GM19238 (cell line): ENCODE measurements around the gene IL23R.

Experiments used
- DNase-seq: peaks from one replicate; pipeline ENCODE4 v3.0.0; 2011; ENCODE audit warnings: low spot score; ENCODE audit not compliant: insufficient read length

The IL23R gene

GRCh38 chr1:67149179-67149770 is 17.0 kb upstream of the IL23R start:
- peak; percentile 32 for DNase-seq

GRCh38 chr1:67150931-67151330 is 15.3 kb upstream of the IL23R start:
- DNase-seq, result no peak

DNA sequence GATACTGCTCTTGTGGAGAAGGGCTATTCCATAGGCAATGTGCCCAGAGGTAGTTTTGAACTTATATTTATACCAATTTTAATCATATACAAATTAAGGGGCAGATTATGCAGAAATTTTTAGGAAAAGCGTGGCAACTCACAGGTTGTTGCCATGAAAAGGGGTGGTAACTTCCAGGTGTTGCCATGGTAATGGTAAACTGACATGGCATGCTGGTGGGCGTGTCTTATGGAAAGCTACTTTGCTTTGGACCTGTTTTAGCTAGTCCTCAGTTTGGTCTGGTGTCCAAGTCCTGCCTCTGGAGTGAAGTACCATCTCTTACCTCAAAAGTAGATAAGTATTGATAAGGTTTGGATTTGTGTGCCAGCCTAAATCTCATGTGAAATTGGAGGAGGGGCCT is 7.9 kb upstream of the IL23R start:
- no peak for DNase-seq

GRCh38 chr1:67159233-67159632 is 7.0 kb upstream of the IL23R start:
- DNase-seq, result no peak

DNA sequence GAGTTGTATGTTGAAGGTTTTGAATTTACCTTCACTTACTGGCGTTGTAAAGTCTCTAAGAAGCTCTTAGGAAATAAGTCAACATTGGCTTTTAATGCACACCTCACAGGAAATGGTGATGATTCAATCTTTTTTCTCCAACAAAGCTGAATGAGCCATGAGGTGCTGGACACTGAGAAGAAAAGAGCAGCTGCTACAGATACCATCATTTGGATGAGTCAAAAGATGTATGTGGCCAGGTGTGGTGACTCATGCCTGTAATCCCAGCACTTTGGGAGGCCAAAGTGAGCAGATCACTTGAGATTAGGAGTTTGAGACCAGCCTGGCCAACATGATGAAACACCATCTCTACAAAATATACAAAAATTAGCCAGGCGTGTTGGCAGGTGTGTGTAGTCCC is 3.3 kb upstream of the IL23R start:
- no peak for DNase-seq

- no peak for DNase-seq
These were observed 699 bp upstream of the IL23R start for GRCh38 chr1:67165468-67166041.

- DNase-seq, result no peak
These were observed 3.2 kb downstream of the IL23R start for GRCh38 chr1:67169496-67169895.

- DNase-seq, result no peak
These were observed 3.7 kb downstream of the IL23R start for GRCh38 chr1:67169932-67170331.

- no peak for DNase-seq
These were observed 4.7 kb downstream of the IL23R start for GRCh38 chr1:67170751-67171573.

DNA sequence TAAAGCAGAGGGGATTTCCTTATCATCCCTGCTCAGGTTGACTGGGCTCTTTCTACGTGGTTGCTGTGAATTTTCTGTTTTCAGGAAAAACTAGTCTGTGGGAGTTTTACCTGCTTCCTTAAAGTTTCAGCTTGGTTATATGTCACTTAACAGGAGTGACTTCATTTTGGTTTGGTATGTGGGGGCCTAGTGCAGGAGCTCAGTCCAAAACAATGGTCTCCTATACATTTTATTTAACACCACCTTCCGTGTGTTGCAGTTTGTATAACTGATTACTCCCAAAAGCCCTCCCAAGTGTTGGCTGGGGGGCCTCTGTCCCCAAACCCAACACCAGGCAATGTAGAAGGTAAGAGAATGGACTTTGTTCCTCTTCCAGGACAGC is 5.3 kb downstream of the IL23R start:
- no peak for DNase-seq

GRCh38 chr1:67171978-67172377 is 5.7 kb downstream of the IL23R start:
- DNase-seq, result no peak

- DNase-seq, result no peak
These were observed 7.7 kb downstream of the IL23R start for GRCh38 chr1:67173988-67174387.

DNA sequence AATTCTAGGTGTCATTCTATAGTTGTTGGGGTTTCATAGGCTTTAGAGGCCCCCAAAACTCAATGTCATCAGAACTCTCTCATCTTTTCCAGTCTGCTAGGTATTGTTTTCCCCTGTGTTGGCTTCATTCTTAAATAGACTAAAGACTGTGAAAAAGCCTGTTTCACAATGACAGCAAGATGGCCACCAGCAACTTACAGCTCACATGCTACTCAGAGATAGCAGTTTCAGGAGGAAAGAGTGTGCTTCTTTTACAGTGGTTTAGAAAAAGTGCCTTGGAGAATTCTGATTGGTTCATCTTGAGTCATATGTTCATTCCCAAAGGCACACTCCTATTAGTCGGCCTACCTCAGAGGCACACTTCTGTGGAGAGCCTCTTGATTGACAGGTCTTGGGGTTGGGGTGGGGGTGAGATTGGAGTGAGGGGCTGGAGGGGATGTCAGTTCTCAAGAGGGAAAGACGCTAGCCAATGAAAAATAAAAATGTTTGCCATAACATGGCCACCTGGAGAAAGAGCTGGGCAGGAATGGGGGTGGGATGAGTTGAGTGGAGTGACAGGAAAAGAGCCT is 8.5 kb downstream of the IL23R start:
- DNase-seq, result no peak

DNA sequence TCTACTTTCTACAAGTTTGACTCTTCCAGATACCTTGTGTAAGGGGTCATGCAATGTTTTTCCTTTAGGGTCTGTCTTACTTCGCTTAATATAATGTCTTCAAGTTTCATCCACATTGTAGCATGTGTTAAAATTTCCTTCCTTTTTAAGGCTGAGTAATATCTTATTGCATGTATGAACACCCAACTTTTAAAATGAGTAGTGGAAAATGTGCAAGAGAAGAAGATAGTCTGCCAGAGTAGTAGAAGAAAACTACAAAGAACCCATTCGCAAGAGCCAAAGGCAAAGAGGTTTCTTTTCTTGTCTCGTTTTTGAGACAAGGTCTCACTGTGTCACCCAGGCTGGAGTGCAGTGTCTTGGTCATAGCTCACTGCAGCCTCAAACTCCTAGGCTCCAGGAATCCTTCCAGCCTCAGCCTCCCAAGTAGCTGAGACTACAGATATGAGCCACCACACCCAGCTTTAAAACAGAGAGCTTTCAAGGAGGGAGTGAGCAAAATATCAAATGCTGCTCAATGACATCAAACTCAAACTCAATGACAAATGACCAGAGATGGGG is 9.4 kb downstream of the IL23R start:
- DNase-seq, result no peak

- DNase-seq, result no peak
These were observed 18.7 kb downstream of the IL23R start for GRCh38 chr1:67184838-67185421.

DNA sequence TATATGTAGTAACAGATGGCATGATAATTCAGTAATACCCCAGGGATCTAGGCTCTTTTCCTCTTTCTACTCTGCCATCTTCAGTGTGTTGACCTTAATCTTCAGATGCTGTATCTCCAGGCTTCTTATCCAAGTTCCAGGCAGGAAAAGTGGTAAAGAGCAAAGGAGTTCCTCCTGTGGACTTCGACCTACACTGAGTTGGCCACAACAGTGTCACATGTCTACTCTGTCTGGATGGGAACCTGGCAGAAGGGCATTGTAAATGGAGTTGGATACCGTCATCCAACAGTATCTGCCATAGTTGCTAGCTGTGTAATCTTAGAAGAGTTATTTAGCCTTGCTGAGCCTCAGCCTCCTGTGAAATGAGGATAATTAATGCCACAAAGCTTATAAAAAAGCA is 21.9 kb downstream of the IL23R start:
- no peak for DNase-seq

DNA sequence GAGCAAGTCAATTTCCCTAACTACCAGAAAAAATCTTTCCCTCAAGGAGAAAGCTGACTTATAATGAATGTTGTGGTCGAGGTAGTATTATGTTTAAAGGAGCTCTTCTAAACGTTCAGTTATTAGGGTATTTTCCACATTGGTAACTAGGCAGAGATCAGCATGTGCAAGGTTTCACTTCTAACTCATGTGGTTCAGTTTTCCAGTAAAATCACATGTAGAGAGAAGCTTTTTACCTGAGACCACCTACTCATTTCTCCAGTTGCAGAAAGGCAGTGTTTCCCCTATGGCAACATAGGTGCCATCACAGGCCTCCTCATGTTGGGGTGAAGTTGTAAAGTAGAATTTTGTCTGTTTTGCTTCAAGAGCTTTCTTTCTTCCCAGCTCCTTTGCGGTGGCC is 23.7 kb downstream of the IL23R start:
- DNase-seq, result no peak

GRCh38 chr1:67190410-67190809 is 24.2 kb downstream of the IL23R start:
- no peak for DNase-seq

DNA sequence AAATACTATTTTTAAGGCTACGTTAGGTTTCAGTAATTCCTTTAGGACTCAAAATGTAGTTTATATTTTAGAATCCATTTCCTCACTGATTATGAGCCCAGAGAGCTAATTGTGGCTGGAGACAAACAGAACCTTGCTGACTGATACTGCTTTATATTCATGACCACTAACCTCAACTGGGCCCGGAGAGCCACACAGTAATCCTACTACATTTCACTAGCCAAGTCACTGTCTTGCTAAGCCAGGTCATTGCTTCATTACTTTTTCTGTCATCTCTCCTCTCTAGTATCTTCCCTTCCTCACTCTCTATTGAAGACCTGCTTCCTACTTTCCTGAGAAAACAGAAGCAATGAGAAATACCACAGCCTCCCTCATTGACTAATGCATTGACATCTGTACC is 24.7 kb downstream of the IL23R start:
- no peak for DNase-seq

GRCh38 chr1:67191668-67192520 is 25.6 kb downstream of the IL23R start:
- no peak for DNase-seq

DNA sequence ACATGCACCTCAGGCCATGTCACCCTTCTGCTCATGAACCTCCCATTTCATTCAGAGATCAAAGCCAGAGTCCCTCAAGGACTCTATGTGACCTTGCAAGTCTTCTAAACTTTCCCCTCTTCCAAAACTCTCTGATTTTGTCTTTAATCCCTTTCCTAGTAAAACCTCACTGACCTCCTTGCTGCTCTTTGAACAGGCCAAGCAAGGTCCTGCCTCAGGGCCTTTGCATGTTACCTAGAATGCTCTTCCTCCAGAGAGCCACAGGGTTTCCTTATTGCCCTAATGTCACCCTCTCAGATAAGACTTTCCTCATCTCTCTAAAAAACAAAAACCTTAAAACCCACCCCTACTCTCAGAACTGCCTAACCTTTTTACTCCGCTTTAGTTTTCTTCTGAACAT is 26.6 kb downstream of the IL23R start:
- DNase-seq, result no peak
